Right lobe of liver (tissue), 6 donors: ENCODE measurements around the gene TGFBR3. TPM values are rescaled to one million over a fixed set of nuclear protein-coding genes. Genes with fewer than 3 reads are reported as not detected.

Source experiments
- ATAC-seq, 4 donors: fragments of 200-7000 bp; cut with Tn5 transposase; one replicate each; pipeline ENCODE4 v1.9.1; 2020; ENCODE audit warnings: mild to moderate bottlenecking in 4 of 4, moderate library complexity in 4 of 4
- DNase-seq, 3 donors: peaks; one replicate each; pipeline ENCODE4 v3.0.0-alpha.2; 2020
- H3K27ac ChIP-seq, 3 donors: fragments of 200-600 bp; one replicate each; pipeline ENCODE4 v1.8.0; 2022
- H3K27me3 ChIP-seq, 2 donors: fragments of 200-600 bp; one replicate each; pipeline ENCODE4 v1.8.0; 2022
- H3K36me3 ChIP-seq, 4 donors: fragments of 200-600 bp; sonication (generic) in 1 of 4; one replicate each; pipeline versions ENCODE4 v1.5.1 to v1.8.0; 2017 to 2022; ENCODE audit warnings: control low read depth in 1 of 4
- H3K4me1 ChIP-seq, 4 donors: fragments of 200-600 bp; sonication (generic) in 1 of 4; one replicate each; pipeline versions ENCODE4 v1.5.1 to v1.8.0; 2017 to 2022; ENCODE audit warnings: control low read depth in 1 of 4
- H3K4me3 ChIP-seq, 3 donors: fragments of 200-600 bp; one replicate each; pipeline ENCODE4 v1.8.0; 2022
- H3K9me3 ChIP-seq, 4 donors: fragments of 200-600 bp; sonication (generic) in 1 of 4; one replicate each; pipeline versions ENCODE4 v1.5.1 to v1.8.0; 2017 to 2022; ENCODE audit warnings: control low read depth in 1 of 4
- POLR2A ChIP-seq: fragments of 450-650 bp; IDR thresholded peaks from one replicate; pipeline ENCODE4 v1.6.1; 2017; ENCODE audit warnings: antibody characterized with exemption, mild to moderate bottlenecking
- WGBS: methylation state at CpG from one replicate; pipeline ENCODE4 v1.1.6; 2018; ENCODE audit warnings: low coverage, low lambda C conversion rate; ENCODE audit not compliant: insufficient coverage; ENCODE audit errors: missing lambda C conversion rate; 5-methylcytosine and 5-hydroxymethylcytosine counted together
- intact Hi-C, 2 donors: fragments of 100-400 bp; cut with DNase I; formaldehyde crosslinking; loops; one replicate each; pipeline versions ENCODE4 v1.11.2 to v1.14.1; 2022
- total RNA-seq, 6 experiments: library from RNA; depleted of rRNA in 2 of 6; stranded (reverse); fragments of >200 nt in 2 of 6; fragmentation: NEBNext Ultra II Directional in 3 of 6; extraction: Animal tissue kit (Norgen Biotek cat#: 25700) in 3 of 6; gene quantifications; one replicate each; pipeline versions ENCODE4 v1.1.0 to v1.2.4, GENCODE V29; 2016 to 2023
- TF ChIP-seq, protein P1 (sequence below), 4 donors: fragments of 200-600 bp in 3 of 4; fragments of 450-650 bp in 1 of 4; IDR thresholded peaks; one replicate each; pipeline versions ENCODE4 v1.5.1 to v1.8.0; 2016 to 2022; ENCODE audit warnings: antibody characterized with exemption in 4 of 4, mild to moderate bottlenecking in 2 of 4
- donor health status: DM: no; HTN: yes; CAD: no.
- donor health status: DM: no; HTN: no; CAD: no.
- donor health status: DM: no; HTN: no; CAD: no.
- donor health status: DM: no; HTN: yes; CAD: no.
- donor health status: DM: no; HTN: yes; CAD: no.

Gene TGFBR3
- total RNA-seq, 6 experiments from 2014 or later: 9.0 to 32.3 (median 18.1) TPM

DNA sequence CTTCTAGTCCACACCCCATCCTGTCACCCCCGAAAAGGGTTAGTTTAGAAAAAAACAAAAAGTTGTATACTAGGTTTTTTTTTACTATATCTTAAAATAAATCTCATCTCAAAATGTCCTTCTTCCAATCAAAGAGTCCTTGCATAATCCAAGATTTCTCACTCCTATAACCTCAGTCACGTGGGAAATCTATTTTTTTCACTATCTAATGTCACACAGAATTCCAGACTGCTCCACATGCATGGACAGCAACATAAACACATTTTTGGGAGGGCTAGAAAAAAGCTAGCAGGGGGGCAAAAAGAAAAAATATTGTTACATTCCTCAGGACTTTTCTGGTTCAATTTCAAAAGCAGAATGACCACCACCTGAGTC, 39.3 kb downstream of the TGFBR3 start:
- no peaks in the 10 kb centered on the region for H3K9me3 ChIP-seq
- TF ChIP-seq, protein P1, sequence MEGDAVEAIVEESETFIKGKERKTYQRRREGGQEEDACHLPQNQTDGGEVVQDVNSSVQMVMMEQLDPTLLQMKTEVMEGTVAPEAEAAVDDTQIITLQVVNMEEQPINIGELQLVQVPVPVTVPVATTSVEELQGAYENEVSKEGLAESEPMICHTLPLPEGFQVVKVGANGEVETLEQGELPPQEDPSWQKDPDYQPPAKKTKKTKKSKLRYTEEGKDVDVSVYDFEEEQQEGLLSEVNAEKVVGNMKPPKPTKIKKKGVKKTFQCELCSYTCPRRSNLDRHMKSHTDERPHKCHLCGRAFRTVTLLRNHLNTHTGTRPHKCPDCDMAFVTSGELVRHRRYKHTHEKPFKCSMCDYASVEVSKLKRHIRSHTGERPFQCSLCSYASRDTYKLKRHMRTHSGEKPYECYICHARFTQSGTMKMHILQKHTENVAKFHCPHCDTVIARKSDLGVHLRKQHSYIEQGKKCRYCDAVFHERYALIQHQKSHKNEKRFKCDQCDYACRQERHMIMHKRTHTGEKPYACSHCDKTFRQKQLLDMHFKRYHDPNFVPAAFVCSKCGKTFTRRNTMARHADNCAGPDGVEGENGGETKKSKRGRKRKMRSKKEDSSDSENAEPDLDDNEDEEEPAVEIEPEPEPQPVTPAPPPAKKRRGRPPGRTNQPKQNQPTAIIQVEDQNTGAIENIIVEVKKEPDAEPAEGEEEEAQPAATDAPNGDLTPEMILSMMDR (IDR thresholded peaks at IDR 0.05): no peak
- no peak for TF ChIP-seq POLR2A
- DNase-seq (no peak), ATAC-seq (no peak)
- peak overlapping the region in 2 of 3 donors; percentile 61 to 66 for H3K27ac ChIP-seq
- no peak overlapping the region for H3K4me3 ChIP-seq
- WGBS: 23% methylated on average over 2 of the region's 2 CpGs
- H3K4me1 ChIP-seq: peaks cover 0 to 25% (median 12%) of the 10 kb centered on the region in 4 donors
- H3K36me3 ChIP-seq: no peaks in the 10 kb centered on the region
- no peaks in the 10 kb centered on the region for H3K27me3 ChIP-seq
- intact Hi-C loops: no loop called here

DNA sequence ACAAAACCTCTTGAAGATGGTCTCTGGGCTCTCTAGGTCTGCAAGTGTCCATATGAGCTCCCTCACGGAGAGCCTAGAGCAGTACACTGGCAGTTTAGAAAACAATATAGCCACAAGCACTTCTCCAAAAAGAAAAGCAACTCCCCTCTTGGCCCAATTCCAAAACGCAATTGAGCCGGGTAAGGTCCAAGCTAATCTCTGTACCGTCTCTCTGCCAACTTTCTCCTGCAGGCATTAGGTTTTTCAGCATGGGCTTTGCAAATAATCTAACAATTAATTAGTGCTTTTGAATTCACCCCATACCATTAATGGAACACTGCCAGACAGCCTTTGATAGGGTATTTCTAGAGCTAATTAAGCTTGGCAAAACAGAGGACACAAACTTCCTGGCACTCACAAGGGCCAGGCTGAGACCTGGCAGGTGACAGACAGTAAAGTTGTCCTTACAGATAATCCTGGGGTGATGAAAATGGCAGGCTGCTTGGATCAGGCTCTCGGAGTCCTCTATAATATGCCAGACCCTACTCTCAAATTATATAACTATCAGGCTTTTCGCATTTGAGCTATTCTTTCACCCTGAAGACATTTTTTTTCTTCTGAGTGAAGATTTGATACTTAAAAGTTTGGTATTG, 39.8 kb downstream of the TGFBR3 start:
- Histone ChIP-seq H3K4me1 (peaks cover 0 to 25% (median 12%) of the 10 kb centered on the region in 4 donors), H3K27ac (peak overlapping the region; percentile 12 to 66 (median 61)), H3K9me3 (no peaks in the 10 kb centered on the region), H3K27me3 (no peaks in the 10 kb centered on the region), H3K36me3 (no peaks in the 10 kb centered on the region), H3K4me3 (no peak overlapping the region)
- intact Hi-C loops: no loop called here
- DNase-seq (peak in 2 of 3 donors; percentile 33 to 81), ATAC-seq (peak; percentile 75 to 90 (median 84))
- 6% methylated on average over 6 of the region's 6 CpGs for WGBS
- TF ChIP-seq, protein P1 (IDR thresholded peaks at IDR 0.05): no peak
- TF ChIP-seq POLR2A: no peak

DNA sequence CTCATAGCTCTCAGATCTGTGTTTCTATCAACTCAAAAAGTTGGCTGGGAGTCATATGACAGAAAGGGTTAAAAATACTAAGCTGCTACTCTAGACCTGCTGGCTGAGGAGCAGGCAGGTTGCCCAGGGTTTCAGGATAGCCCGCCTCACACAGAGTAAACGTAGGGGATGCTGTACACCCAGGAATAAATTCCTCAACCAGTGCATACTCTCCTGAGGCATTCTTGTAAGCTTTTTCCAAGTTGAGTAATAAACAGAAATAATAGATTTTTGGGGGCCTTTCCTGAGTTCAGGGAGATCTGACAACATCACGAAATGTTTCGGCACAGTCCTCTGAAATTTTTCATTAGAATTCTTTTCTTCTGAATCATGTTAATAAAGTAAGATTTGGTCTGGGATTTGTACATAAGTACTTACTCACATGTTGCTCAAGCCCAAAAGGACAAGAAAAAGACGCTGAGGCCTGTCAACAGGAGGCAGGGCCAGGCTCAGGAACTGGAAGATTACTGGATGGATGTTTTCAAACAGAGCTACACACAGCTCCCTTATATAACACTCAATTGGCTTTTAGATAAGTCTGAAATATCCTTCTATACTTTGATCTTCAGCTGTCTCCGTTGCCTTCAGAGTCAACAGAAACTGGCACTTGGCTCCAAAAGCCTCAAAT, 41.0 kb downstream of the TGFBR3 start:
- H3K4me1 ChIP-seq: peaks cover 0 to 25% (median 12%) of the 10 kb centered on the region in 4 donors
- H3K9me3 ChIP-seq: no peaks in the 10 kb centered on the region
- no peaks in the 10 kb centered on the region for H3K27me3 ChIP-seq
- DNase-seq (no peak), ATAC-seq (peak; percentile 58 to 72 (median 68))
- H3K36me3 ChIP-seq: no peaks in the 10 kb centered on the region
- TF ChIP-seq POLR2A: no peak
- TF ChIP-seq, protein P1 (IDR thresholded peaks at IDR 0.05): no peak
- WGBS: 30% methylated on average over 6 of the region's 6 CpGs
- H3K27ac ChIP-seq: peak overlapping the region in 2 of 3 donors; percentile 61 to 66
- intact Hi-C loops: no loop called here
- H3K4me3 ChIP-seq: no peak overlapping the region

DNA sequence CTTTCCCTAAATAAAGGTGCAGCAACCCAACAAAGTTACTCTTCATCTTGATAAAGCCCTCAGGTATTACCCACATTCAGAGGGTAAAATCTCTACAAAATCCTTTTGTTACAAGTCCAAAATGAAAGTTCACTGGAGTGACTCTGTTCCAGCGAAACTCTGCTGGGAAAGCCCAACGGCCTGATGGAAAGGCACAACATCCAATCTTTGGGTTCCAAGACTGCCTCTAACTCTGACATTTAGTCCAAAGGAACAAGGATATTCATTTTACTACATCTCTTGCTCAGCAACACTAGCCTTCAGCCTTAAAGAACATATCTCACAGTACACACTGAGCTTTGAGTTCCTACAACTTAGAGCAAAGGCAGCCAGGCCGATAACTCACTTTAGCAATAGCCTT, 42.1 kb downstream of the TGFBR3 start:
- Histone ChIP-seq H3K27me3 (no peaks in the 10 kb centered on the region), H3K9me3 (no peaks in the 10 kb centered on the region), H3K4me3 (no peak overlapping the region), H3K27ac (no peak overlapping the region), H3K4me1 (peaks cover 0 to 25% (median 12%) of the 10 kb centered on the region in 4 donors), H3K36me3 (no peaks in the 10 kb centered on the region)
- 100% methylated on average over 2 of the region's 3 CpGs for WGBS
- DNase-seq: no peak
- no peak for ATAC-seq
- no peak for TF ChIP-seq POLR2A
- TF ChIP-seq, protein P1 (IDR thresholded peaks at IDR 0.05): no peak
- intact Hi-C loops: no loop called here
